Measurements from ENCODE around the gene FAM193A.
"Not testable (repeated sequence)": the region's sequence is repeated elsewhere in the genome, so short reads cannot be mapped to it uniquely, and the experiment has no call there.

DNA sequence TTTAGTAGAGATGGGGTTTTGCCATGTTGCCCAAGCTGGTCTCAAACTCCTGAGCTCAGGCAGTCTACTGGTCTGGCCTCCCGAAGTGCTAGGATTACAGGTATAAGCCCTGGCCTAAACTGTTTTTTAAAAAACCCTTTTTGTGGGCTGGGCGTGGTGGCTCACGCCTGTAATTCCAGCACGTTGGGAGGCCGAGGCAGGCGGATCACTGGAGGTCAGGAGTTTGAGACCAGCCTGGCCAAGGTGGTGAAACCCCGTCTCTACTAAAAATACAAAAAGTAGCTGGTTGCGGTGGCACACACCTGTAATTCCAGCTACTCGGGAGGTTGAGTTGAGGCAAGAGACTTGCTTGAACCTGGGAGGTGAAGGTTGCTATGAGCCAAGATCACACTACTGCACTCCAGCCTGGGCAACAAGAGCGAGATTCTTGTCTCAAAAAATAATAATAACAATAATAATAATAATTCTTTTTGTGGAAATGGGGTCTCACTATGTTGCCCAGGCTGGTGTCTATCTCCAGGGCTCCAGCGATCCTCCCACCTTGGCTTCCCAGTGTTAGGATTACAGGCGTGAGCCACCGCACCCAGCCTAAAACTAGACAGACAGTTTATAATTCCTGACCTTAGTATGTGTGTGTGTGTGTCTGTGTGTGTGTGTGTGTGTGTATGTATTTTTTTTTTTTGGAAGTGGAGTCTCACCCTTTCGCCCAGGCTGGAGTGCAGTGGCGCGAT lies 10.7 kb downstream of the FAM193A start:
- not testable (repeated sequence) for TF ChIP-seq CTCF (conservative IDR thresholded peaks at IDR 0.05; ENCODE audit: low read depth in 2 of 2); ETS1 (IDR thresholded peaks at IDR 0.05); POLR2AphosphoS5 (IDR thresholded peaks at IDR 0.05; ENCODE audit: low read depth); EZH2 (IDR thresholded peaks at IDR 0.05; ENCODE audit: low read depth, unreplicated experiment); EZH2phosphoT487 (IDR thresholded peaks at IDR 0.05; ENCODE audit: unreplicated experiment); STAT1 (IDR thresholded peaks at IDR 0.05; ENCODE audit: unreplicated experiment); JUNB (IDR thresholded peaks at IDR 0.05; ENCODE audit: unreplicated experiment)
- TF ChIP-seq, protein P1, sequence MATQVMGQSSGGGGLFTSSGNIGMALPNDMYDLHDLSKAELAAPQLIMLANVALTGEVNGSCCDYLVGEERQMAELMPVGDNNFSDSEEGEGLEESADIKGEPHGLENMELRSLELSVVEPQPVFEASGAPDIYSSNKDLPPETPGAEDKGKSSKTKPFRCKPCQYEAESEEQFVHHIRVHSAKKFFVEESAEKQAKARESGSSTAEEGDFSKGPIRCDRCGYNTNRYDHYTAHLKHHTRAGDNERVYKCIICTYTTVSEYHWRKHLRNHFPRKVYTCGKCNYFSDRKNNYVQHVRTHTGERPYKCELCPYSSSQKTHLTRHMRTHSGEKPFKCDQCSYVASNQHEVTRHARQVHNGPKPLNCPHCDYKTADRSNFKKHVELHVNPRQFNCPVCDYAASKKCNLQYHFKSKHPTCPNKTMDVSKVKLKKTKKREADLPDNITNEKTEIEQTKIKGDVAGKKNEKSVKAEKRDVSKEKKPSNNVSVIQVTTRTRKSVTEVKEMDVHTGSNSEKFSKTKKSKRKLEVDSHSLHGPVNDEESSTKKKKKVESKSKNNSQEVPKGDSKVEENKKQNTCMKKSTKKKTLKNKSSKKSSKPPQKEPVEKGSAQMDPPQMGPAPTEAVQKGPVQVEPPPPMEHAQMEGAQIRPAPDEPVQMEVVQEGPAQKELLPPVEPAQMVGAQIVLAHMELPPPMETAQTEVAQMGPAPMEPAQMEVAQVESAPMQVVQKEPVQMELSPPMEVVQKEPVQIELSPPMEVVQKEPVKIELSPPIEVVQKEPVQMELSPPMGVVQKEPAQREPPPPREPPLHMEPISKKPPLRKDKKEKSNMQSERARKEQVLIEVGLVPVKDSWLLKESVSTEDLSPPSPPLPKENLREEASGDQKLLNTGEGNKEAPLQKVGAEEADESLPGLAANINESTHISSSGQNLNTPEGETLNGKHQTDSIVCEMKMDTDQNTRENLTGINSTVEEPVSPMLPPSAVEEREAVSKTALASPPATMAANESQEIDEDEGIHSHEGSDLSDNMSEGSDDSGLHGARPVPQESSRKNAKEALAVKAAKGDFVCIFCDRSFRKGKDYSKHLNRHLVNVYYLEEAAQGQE (IDR thresholded peaks at IDR 0.05; ENCODE audit: unreplicated experiment) = not testable (repeated sequence)
